ENCODE data around the gene GPC6.

Gene GPC6

DNA sequence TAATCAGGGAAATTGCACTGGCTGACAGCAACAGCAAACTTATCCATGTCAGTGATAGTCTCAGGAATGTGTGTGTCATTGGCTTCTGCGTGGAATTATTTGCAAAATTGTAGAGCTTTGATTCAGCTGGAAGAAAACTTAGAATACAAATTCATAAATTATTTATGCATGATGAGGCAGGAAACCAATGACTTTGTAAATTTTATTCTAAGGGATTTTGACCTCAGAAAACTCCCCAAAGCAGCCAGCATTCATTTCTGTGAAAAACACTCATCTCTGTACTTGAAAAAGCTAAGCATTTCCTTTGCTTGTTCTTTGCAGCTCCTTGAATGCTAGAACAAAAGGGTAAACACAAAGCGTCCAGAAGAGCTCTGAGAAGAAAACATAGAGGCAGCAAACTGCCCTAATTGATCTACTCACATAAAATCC is 1090.5 kb downstream of the GPC6 start:
- no peak for DNase-seq (ENCODE audit: extremely low read depth, low read depth)
- no peak overlapping the region for H3K4me3 ChIP-seq (replicated peaks; ENCODE audit: low read depth, low read length)

DNA sequence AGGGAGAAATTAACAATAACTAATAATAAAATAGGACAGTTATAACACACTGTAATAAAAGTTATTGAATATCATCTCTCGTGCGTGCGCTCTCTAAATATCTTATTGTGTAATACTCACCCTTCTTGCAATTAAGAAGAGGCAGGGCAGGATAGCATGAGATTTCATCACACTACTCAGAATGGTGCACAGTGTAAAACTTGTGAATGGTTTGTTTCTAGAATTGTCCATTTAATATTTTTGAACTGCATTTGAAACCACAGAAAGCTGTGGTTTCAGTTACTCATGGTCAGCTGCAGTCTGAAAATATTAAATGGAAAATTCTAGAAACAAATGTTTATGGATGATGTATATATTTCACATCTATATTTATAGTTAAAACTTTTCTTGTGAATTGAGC is 1091.8 kb downstream of the GPC6 start:
- no peak for DNase-seq (ENCODE audit: extremely low read depth, low read depth)
- TF ChIP-seq, protein P1, sequence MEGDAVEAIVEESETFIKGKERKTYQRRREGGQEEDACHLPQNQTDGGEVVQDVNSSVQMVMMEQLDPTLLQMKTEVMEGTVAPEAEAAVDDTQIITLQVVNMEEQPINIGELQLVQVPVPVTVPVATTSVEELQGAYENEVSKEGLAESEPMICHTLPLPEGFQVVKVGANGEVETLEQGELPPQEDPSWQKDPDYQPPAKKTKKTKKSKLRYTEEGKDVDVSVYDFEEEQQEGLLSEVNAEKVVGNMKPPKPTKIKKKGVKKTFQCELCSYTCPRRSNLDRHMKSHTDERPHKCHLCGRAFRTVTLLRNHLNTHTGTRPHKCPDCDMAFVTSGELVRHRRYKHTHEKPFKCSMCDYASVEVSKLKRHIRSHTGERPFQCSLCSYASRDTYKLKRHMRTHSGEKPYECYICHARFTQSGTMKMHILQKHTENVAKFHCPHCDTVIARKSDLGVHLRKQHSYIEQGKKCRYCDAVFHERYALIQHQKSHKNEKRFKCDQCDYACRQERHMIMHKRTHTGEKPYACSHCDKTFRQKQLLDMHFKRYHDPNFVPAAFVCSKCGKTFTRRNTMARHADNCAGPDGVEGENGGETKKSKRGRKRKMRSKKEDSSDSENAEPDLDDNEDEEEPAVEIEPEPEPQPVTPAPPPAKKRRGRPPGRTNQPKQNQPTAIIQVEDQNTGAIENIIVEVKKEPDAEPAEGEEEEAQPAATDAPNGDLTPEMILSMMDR (IDR thresholded peaks at IDR 0.05; ENCODE audit: low read depth, low read length, missing control alignments) = no peak
- H3K4me3 ChIP-seq (replicated peaks; ENCODE audit: low read depth, low read length) = no peak overlapping the region

More for the DNA sequence above, 1090.5 kb downstream of the GPC6 start:
- TF ChIP-seq, protein P1 (IDR thresholded peaks at IDR 0.05; ENCODE audit: low read depth, low read length, missing control alignments) = no peak

DNA sequence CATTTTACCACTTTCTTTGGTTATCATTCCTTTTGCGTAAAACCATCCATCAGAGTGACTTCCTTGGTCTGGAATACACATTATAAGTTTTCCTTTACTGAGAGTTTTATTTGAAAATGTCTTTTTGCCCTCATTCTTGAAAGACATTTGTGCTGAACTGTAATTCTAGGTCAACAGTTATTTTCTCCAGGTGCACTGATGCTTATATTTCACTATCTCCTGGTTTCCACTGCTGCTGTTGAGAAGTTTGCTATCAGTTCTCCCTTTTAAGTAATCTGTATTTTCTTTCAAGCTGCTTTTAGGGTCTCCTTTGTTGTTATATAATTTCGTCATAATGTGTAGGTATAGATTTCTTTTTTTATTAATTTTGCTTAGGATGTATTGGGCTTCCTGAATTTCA is 1092.9 kb downstream of the GPC6 start:
- no peak overlapping the region for H3K4me3 ChIP-seq (replicated peaks; ENCODE audit: low read depth, low read length)
- TF ChIP-seq, protein P1 (IDR thresholded peaks at IDR 0.05; ENCODE audit: low read depth, low read length, missing control alignments) = no peak
- no peak for DNase-seq (ENCODE audit: extremely low read depth, low read depth)

DNA sequence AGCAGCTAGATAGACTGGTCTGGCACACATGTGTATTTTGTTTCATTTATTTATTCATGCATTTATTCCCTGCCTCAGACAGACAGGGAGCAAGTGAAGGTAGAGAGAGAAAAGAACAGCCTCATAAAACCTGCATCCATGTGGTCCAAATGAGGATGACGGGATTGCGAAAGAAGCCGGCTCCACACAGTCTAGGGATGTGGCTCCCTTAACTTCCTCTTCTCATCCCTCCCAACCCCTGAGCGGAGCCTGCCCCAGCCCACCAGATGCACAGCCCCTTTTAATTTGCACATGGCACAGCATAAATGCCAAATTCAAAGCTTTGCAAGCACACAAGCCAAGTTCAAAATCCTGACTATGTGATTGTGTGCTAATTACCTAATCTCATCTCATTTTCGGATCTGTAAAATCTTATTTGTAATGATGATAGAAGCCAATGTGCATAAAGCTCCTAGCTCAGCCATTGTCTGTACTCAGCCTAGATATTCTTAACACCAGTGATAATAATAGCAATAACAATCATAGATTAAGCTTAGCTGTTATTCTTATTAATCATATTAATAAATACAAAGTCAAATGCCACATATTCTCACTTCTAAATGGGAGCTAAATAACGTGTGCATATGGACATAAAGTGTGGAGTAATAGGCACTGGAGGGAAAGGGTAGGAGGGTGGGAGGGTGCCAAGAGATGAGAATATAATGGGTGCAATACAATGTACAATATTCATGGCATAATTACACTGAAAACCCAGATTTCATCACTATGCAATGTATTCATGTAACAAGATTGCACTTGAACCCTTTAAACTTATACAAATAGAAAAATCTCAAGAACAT is 1096.5 kb downstream of the GPC6 start:
- TF ChIP-seq, protein P1 (IDR thresholded peaks at IDR 0.05; ENCODE audit: low read depth, low read length, missing control alignments) = no peak
- H3K4me3 ChIP-seq (replicated peaks; ENCODE audit: low read depth, low read length) = no peak overlapping the region
- DNase-seq (ENCODE audit: extremely low read depth, low read depth) = no peak

DNA sequence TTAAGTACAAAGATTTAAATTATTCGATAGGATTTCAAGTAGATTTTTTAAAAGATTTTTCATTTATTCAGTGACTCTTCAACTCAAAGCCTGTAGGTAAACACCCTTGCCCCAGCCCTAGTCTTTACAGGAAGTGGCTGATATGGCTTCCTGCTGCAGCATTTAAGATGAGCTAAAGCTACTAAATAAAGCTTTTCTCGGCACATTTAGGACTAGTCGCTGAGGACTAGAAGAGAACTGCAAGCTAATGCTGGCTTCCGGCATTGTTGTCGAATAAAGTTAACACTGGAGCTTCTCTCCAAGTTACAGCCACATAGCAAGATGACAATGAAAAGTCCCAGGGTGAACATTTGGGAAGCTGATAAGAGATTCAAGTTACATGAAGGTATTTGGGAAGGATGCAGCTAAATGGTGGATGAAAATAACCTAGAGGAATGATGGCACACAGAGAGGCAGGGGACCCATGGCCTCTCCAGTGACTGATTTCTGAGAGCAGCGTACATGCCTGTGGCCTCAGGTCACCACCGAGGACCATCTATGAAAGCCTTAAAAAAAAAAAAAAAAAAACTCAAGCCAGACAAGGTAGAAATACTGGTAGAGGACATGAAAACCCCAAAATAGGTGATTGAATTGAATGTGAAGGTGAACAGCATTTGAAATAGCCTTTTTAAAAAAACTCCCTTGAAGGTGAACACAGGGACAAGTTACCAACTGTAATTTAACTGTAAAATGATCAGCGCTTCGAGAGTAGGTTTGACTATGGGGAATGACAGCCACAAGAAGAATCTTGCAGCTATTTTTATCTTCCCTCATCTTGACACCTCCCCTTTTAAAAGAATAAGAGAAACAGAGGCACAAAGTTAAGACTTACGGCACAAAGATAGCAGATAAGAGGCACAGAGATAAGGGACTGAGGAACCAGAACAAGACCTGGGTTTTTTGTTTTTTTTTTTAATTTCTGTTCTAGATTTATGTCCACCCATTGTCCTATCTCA is 1097.5 kb downstream of the GPC6 start:
- H3K4me3 ChIP-seq (replicated peaks; ENCODE audit: low read depth, low read length) = no peak overlapping the region
- TF ChIP-seq, protein P1 (IDR thresholded peaks at IDR 0.05; ENCODE audit: low read depth, low read length, missing control alignments) = no peak
- DNase-seq (ENCODE audit: extremely low read depth, low read depth) = no peak

DNA sequence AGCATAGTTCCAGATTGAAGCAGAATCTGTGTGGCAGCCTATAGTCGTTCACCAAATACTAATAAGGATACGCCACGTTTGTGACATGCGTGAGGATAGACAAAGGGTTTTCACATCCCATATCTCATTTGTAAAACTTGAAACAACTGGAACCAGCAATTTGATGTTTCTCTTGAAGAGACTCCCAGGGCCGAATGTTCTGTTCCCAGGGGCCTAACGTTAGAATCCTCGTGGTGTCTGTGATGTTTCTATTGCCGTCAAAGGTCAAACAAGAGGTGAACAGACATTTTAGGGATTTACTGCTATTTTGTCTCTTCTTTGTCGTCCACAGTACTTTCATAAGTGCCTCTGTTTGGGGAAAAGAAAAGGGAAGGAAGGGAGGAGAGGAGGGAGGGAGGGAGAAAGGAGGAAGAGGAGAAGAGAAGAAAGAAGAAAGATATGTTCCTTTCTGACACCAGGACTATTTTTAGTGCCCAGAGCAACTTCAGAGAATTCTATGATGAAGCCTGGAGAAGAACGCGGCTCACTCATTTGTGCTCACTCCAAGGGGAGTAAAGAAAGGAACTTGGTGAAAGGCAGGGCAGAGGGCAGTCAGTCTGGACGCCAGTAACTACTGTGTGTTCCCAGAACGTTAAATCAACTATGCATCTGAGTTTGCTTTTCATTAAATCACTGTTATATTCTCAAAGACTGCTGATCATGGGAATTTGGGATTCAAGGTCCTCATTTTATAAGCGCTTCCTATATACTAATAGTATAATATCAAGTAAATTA is 1098.3 kb downstream of the GPC6 start:
- no peak overlapping the region for H3K4me3 ChIP-seq (replicated peaks; ENCODE audit: low read depth, low read length)
- TF ChIP-seq, protein P1 (IDR thresholded peaks at IDR 0.05; ENCODE audit: low read depth, low read length, missing control alignments) = no peak
- no peak for DNase-seq (ENCODE audit: extremely low read depth, low read depth)
